HCT116 (cell line): Measurements from ENCODE around the gene SLC35A4. TPM values are rescaled to one million over a fixed set of nuclear protein-coding genes. Genes with fewer than 3 reads are reported as not detected.

Experiments used
- ATAC-seq: fragments of 200-7000 bp; cut with Tn5 transposase; 2 replicates; pipeline ENCODE4 v1.9.1; 2020; ENCODE audit warnings: mild to moderate bottlenecking, moderate library complexity
- BruUV-seq: library from RNA; stranded (reverse); fragments of 400-500 nt; replicated peaks from 2 replicates; lab custom pipeline; 2021; lab: Mats Ljungman, UMichigan
- CTCF ChIA-PET: fragments of 300-600 bp; sonication (Branson Sonifier 250); formaldehyde crosslinking; loops from one replicate; lab custom pipeline; 2021; ENCODE audit warnings: antibody characterized with exemption; lab: Charles Lee
- POLR2A ChIA-PET: fragments of 300-600, 350-600 bp; sonication (Branson Sonifier 250); formaldehyde crosslinking; loops from one replicate; lab custom pipeline; 2021; ENCODE audit warnings: antibody characterized with exemption; lab: Charles Lee
- RAD21 ChIA-PET, 2 experiments: fragments of 300-600 bp; sonication (Branson Sonifier 250); formaldehyde crosslinking; loops; one replicate each; lab custom pipeline; 2023; ENCODE audit warnings: low total read pairs in 2 of 2; ENCODE audit not compliant: uncharacterized antibody in 2 of 2, unreplicated experiment in 2 of 2, low non-redundant PET in 1 of 2; lab: Charles Lee
- DNase-seq: peaks from one replicate; pipeline ENCODE4 v3.0.0-alpha.2; 2010; ENCODE audit warnings: low read depth, low spot score
- H2AFZ ChIP-seq: fragments of 200-600 bp; shearing (Covaris generic), sonication (generic); 2 replicates; pipeline ENCODE4 v1.6.1; 2017; ENCODE audit warnings: low read depth, mixed run types, mixed read lengths, antibody characterized with exemption, low read length; ENCODE audit not compliant: poor library complexity, severe bottlenecking
- H3K27ac ChIP-seq: 2 replicates; pipeline ENCODE4 v1.5.1; 2012; ENCODE audit warnings: low read depth, low read length
- H3K27me3 ChIP-seq: fragments of 200-600 bp; sonication (generic); 2 replicates; pipeline ENCODE4 v1.6.1; 2016; ENCODE audit warnings: mixed run types, low read length, mixed read lengths; ENCODE audit not compliant: insufficient read depth
- H3K36me3 ChIP-seq, 2 experiments: fragments of 200-500 bp in 1 of 2; fragments of 200-600 bp in 1 of 2; sonication (Bioruptor generic) in 1 of 2; sonication (generic) in 1 of 2; 2 replicates each; pipeline versions ENCODE4 v1.5.1 to v1.6.1; 2014 to 2016; ENCODE audit warnings: low read length in 2 of 2, inconsistent platforms in 1 of 2, mixed read lengths in 1 of 2, mixed run types in 1 of 2; ENCODE audit not compliant: insufficient read depth in 2 of 2, control insufficient read depth in 1 of 2
- H3K4me1 ChIP-seq, 2 experiments: fragments of 200-600 bp in 1 of 2; sonication (generic) in 1 of 2; 2 replicates each; pipeline versions ENCODE4 v1.5.1 to v1.6.1; 2012 to 2017; ENCODE audit warnings: low read length in 2 of 2, inconsistent platforms in 1 of 2, mild to moderate bottlenecking in 1 of 2, mixed read lengths in 1 of 2, mixed run types in 1 of 2, moderate library complexity in 1 of 2; ENCODE audit not compliant: insufficient read depth in 2 of 2, control insufficient read depth in 1 of 2
- H3K4me2 ChIP-seq: fragments of 200-600 bp; sonication (generic); 2 replicates; pipeline ENCODE4 v1.6.1; 2017; ENCODE audit warnings: mixed run types, low read length, mixed read lengths
- H3K4me3 ChIP-seq, 2 experiments: fragments of 200-600 bp in 1 of 2; sonication (generic) in 1 of 2; replicated peaks in 1 of 2; 2 replicates each; pipeline ENCODE4 v1.5.1; 2011 to 2016; ENCODE audit warnings: low read length in 2 of 2, control low read depth in 1 of 2, low read depth in 1 of 2, mild to moderate bottlenecking in 1 of 2, mixed read lengths in 1 of 2, mixed run types in 1 of 2
- H3K79me2 ChIP-seq: fragments of 200-600 bp; sonication (generic); 2 replicates; pipeline ENCODE4 v1.6.1; 2017; ENCODE audit warnings: mild to moderate bottlenecking, mixed run types, low read length, moderate library complexity, mixed read lengths; ENCODE audit not compliant: insufficient read depth
- H3K9ac ChIP-seq: fragments of 200-600 bp; sonication (generic); 2 replicates; pipeline ENCODE4 v1.6.1; 2016; ENCODE audit warnings: low read length, mixed read lengths
- H3K9me2 ChIP-seq: fragments of 200-600 bp; sonication (generic), shearing (Covaris generic); 2 replicates; pipeline ENCODE4 v1.6.1; 2017; ENCODE audit warnings: mixed run types, mild to moderate bottlenecking, moderate library complexity; ENCODE audit not compliant: insufficient read depth
- H3K9me3 ChIP-seq, 2 experiments: fragments of 200-500 bp in 1 of 2; fragments of 200-600 bp in 1 of 2; sonication (Bioruptor generic) in 1 of 2; sonication (generic) in 1 of 2; 2 replicates each; pipeline ENCODE4 v1.6.1; 2014 to 2017; ENCODE audit warnings: low read length in 2 of 2, mixed read lengths in 2 of 2, inconsistent platforms in 1 of 2, low read depth in 1 of 2, mild to moderate bottlenecking in 1 of 2, mixed run types in 1 of 2, moderate library complexity in 1 of 2; ENCODE audit not compliant: control insufficient read depth in 1 of 2, insufficient read depth in 1 of 2
- H4K20me1 ChIP-seq: fragments of 200-600 bp; sonication (generic), shearing (Covaris generic); 2 replicates; pipeline ENCODE4 v1.6.1; 2017; ENCODE audit warnings: mixed run types, mild to moderate bottlenecking, moderate library complexity; ENCODE audit not compliant: insufficient read depth
- ELF1 ChIP-seq: IDR thresholded peaks from 2 replicates; pipeline ENCODE4 v1.6.1; 2012; ENCODE audit warnings: low read depth, borderline replicate concordance
- EZH2phosphoT487 ChIP-seq: fragments of 200-600 bp; IDR thresholded peaks from 2 replicates; pipeline ENCODE4 v1.6.1; 2018; ENCODE audit warnings: antibody characterized with exemption, borderline replicate concordance
- JUND ChIP-seq: IDR thresholded peaks from 2 replicates; pipeline ENCODE4 v1.6.1; 2012
- POLR2AphosphoS5 ChIP-seq: IDR thresholded peaks from 2 replicates; pipeline ENCODE4 v1.6.1; 2011; ENCODE audit warnings: mild to moderate bottlenecking, low read depth, low read length, moderate library complexity
- REST ChIP-seq: IDR thresholded peaks from 2 replicates; pipeline ENCODE4 v1.6.1; 2012; ENCODE audit warnings: low read depth
- SRF ChIP-seq: IDR thresholded peaks from 2 replicates; pipeline ENCODE4 v1.6.1; 2012; ENCODE audit warnings: low read depth
- YY1 ChIP-seq: IDR thresholded peaks from 2 replicates; pipeline ENCODE4 v1.6.1; 2011; ENCODE audit warnings: low read length, low read depth, moderate library complexity, mild to moderate bottlenecking; ENCODE audit not compliant: insufficient replicate concordance; ENCODE audit errors: extremely low read depth
- intact Hi-C: fragments of 100-400 bp; cut with micrococcal nuclease; formaldehyde crosslinking; loops from 2 replicates; pipeline ENCODE4 v1.10.0; 2022
- total RNA-seq: library from RNA; stranded (reverse); gene quantifications from one replicate; pipeline ENCODE4 v1.2.1, GENCODE V29; 2021; ENCODE audit not compliant: unreplicated experiment
- TF ChIP-seq, protein P1 (sequence below): IDR thresholded peaks from 2 replicates; pipeline ENCODE4 v1.6.1; 2011; ENCODE audit warnings: mild to moderate bottlenecking, low read length, moderate library complexity; ENCODE audit not compliant: insufficient replicate concordance; ENCODE audit errors: extremely low read depth

The SLC35A4 gene
- total RNA-seq, 1 experiment from 2014 or later: 37.5 TPM

- Histone ChIP-seq H3K36me3 (peaks cover 0 to 15% of the 10 kb centered on the region in 2 experiments; a peak in 3 of 4 replicates), H3K79me2 (peaks cover 12% of the 10 kb centered on the region), H3K27ac (no peak overlapping the region), H3K9ac (no peak overlapping the region), H3K4me2 (no peak overlapping the region), H2AFZ (no peak overlapping the region), H3K27me3 (no peaks in the 10 kb centered on the region), H3K4me3 (no peak overlapping the region), H4K20me1 (no peaks in the 10 kb centered on the region), H3K4me1 (peaks cover under 1 to 1% of the 10 kb centered on the region in 2 experiments; a peak in 3 of 4 replicates), H3K9me3 (no peaks in the 10 kb centered on the region), H3K9me2 (no peaks in the 10 kb centered on the region)
- intact Hi-C loops: no loop called here
- TF ChIP-seq, protein P1, sequence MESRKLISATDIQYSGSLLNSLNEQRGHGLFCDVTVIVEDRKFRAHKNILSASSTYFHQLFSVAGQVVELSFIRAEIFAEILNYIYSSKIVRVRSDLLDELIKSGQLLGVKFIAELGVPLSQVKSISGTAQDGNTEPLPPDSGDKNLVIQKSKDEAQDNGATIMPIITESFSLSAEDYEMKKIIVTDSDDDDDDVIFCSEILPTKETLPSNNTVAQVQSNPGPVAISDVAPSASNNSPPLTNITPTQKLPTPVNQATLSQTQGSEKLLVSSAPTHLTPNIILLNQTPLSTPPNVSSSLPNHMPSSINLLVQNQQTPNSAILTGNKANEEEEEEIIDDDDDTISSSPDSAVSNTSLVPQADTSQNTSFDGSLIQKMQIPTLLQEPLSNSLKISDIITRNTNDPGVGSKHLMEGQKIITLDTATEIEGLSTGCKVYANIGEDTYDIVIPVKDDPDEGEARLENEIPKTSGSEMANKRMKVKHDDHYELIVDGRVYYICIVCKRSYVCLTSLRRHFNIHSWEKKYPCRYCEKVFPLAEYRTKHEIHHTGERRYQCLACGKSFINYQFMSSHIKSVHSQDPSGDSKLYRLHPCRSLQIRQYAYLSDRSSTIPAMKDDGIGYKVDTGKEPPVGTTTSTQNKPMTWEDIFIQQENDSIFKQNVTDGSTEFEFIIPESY: no peak
- TF ChIP-seq EZH2phosphoT487 (no peak), JUND (no peak), YY1 (no peak), SRF (no peak), ELF1 (no peak), REST (no peak), POLR2AphosphoS5 (no peak)
- CTCF ChIA-PET: no interaction called here
- BruUV-seq: no TSS peak
- no peak for DNase-seq
- RAD21 ChIA-PET: no interaction called here
- ATAC-seq: no peak
- POLR2A ChIA-PET: no interaction called here
Observed at GRCh38 chr5:140571105-140571504, 6.5 kb downstream of the SLC35A4 start.
